Liver (tissue), 3 donors: Measurements from ENCODE around the gene CDH4.

ENCODE experiments used
- RXRA ChIP-seq, 2 donors: IDR thresholded peaks; 2 replicates each; pipeline ENCODE4 v1.6.1; 2017 to 2018; ENCODE audit warnings: antibody characterized with exemption in 2 of 2, mild to moderate bottlenecking in 1 of 2
- TF ChIP-seq, protein P1 (sequence below): fragments of 150-350 bp; IDR thresholded peaks from 2 replicates; pipeline ENCODE4 v1.5.1; 2017; ENCODE audit warnings: improper control_type of control experiment, low read depth, low read length; ENCODE audit not compliant: missing input control
- TF ChIP-seq, protein P2 (sequence below): IDR thresholded peaks from 2 replicates; pipeline ENCODE4 v1.6.1; 2016; ENCODE audit warnings: antibody characterized with exemption
- donor health status: healthy.
- donor health status: healthy.

DNA sequence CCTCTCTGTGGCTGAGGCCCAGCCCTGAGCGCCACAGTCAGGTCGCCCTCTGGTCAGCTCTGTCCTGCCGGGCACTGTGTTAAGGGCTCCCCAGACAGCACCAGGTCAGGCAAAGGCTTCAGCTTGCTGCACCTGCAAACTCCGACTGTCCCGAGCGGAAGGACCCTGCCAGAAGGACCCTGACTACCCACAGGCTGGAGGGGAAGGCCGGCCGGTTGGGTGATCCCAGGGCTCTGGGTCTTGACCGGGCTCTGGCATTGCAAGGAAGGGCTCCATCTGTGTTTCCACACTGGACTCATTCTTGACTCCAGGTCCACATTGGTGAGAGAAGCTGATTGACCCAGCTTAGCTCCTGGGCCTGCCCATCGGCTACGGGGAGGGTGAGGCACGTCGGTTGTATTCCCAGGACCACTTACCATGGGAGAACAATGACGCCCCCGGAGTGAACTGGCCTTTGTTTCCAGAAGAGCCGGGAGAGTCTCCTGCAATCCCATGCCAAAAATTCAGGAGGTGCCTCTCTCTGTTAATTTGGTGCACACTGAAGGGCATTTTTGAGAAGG is 583.8 kb downstream of the CDH4 start:
- TF ChIP-seq RXRA (IDR thresholded peaks at IDR 0.05): no peak
- TF ChIP-seq, protein P1, sequence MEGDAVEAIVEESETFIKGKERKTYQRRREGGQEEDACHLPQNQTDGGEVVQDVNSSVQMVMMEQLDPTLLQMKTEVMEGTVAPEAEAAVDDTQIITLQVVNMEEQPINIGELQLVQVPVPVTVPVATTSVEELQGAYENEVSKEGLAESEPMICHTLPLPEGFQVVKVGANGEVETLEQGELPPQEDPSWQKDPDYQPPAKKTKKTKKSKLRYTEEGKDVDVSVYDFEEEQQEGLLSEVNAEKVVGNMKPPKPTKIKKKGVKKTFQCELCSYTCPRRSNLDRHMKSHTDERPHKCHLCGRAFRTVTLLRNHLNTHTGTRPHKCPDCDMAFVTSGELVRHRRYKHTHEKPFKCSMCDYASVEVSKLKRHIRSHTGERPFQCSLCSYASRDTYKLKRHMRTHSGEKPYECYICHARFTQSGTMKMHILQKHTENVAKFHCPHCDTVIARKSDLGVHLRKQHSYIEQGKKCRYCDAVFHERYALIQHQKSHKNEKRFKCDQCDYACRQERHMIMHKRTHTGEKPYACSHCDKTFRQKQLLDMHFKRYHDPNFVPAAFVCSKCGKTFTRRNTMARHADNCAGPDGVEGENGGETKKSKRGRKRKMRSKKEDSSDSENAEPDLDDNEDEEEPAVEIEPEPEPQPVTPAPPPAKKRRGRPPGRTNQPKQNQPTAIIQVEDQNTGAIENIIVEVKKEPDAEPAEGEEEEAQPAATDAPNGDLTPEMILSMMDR: no peak
- TF ChIP-seq, protein P2, sequence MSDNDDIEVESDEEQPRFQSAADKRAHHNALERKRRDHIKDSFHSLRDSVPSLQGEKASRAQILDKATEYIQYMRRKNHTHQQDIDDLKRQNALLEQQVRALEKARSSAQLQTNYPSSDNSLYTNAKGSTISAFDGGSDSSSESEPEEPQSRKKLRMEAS: no peak
